Heart left ventricle (tissue), 13 donors: ENCODE measurements around the gene TNFAIP8L1.

Experiments
- POLR2A ChIP-seq, 2 donors: fragments of 450-650 bp; IDR thresholded peaks; one replicate each; pipeline ENCODE4 v1.6.1; 2017; ENCODE audit warnings: antibody characterized with exemption in 2 of 2, mild to moderate bottlenecking in 2 of 2, moderate library complexity in 2 of 2
- TF ChIP-seq, protein P1 (sequence below), 12 donors: fragments of 200-600 bp; sonication (generic) in 4 of 12; IDR thresholded peaks; one replicate each; pipeline versions ENCODE4 v1.5.0 to v1.8.0; 2018 to 2022; ENCODE audit warnings: antibody characterized with exemption in 12 of 12, mild to moderate bottlenecking in 5 of 12
- donor health status: ischemic (EF 13 %, LVEDD 7.1; RV severe dilation, severe dysfunction).
- donor health status: DM: no; HTN: yes; CAD: no.
- donor health status: DM: no; HTN: no; CAD: no.
- donor health status: ischemic (EF 25% LVEDD 6.9; RV normal size, moderate dysfunction).
- donor health status: ischemic (EF 25% LVEDD 5.7; RV mildly dilated, moderate dysfunction).
- donor health status: ischemic (EF 35%, LVEDD 5.7; RV mildly dilated, moderate dysfunction).
- donor health status: nonischemic (EF 11% LVEDD 7.7; RV severe dilation, severe dysfunction).
- donor health status: DM: yes; HTN: yes; CAD: no.
- donor health status: PGD.
- donor health status: ischemic (EF 29% LVEDD 5.4; RV normal size, mild dysfunction).
- donor health status: nonischemic (EF 23%, LVEDD 6.1; RV moderate dilation, normal function).

DNA sequence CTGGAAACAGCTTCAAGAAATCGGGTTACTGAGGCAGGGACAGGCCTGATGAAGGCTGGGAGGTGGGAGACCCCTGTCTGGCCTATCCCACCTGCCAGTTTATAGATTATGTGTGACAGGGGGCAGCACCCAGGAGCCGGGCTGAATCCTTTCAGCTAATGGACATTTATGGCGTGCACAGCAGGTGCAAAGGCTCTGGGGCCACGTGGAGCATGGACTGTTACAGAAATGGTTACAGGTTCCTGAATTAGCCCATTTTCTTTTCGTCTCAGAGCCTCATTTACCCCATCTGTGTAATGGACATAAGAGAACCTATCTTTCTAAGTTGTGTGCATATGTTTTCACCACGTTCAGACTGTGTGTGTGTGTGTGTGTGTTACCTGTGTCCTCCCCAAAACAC, 34.4 kb upstream of the TNFAIP8L1 start:
- TF ChIP-seq, protein P1, sequence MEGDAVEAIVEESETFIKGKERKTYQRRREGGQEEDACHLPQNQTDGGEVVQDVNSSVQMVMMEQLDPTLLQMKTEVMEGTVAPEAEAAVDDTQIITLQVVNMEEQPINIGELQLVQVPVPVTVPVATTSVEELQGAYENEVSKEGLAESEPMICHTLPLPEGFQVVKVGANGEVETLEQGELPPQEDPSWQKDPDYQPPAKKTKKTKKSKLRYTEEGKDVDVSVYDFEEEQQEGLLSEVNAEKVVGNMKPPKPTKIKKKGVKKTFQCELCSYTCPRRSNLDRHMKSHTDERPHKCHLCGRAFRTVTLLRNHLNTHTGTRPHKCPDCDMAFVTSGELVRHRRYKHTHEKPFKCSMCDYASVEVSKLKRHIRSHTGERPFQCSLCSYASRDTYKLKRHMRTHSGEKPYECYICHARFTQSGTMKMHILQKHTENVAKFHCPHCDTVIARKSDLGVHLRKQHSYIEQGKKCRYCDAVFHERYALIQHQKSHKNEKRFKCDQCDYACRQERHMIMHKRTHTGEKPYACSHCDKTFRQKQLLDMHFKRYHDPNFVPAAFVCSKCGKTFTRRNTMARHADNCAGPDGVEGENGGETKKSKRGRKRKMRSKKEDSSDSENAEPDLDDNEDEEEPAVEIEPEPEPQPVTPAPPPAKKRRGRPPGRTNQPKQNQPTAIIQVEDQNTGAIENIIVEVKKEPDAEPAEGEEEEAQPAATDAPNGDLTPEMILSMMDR (IDR thresholded peaks at IDR 0.05) = no peak
- TF ChIP-seq POLR2A (IDR thresholded peaks at IDR 0.05) = no peak
